ENCODE data around the gene VPS13A.

Gene VPS13A

DNA sequence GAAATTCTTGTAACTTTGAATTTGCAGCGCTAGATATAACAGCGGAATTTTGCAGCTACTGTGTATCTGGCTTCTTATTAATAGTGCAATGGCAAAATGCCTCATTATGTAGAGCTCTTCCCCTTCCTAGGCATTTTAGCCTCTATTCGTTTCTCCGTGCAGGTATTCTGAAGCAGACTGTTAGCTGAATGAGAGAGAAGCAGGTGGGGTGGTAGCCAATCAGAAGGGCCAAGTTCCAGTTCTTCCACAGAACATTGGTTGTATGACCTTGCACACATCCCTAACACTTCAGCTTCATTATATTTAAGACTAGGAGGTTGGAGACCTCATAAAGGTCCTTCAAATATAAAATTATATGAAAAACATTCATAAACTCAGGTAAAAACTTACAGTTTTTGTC lies 1.2 kb upstream of the VPS13A start:
- no peaks in the 10 kb centered on the region for H4K20me1 ChIP-seq (ENCODE audit: insufficient read depth, low read length)
- no peak overlapping the region for H2AFZ ChIP-seq (ENCODE audit: low read length)
- H3K27ac ChIP-seq (ENCODE audit: low read depth, low read length, poor library complexity, severe bottlenecking) = no peak overlapping the region
- H3K4me3 ChIP-seq (ENCODE audit: low read depth, low read length, poor library complexity, severe bottlenecking) = no peak overlapping the region
- no peaks in the 10 kb centered on the region for H3K27me3 ChIP-seq (ENCODE audit: insufficient read depth, low read length)
- TF ChIP-seq CTCF (IDR thresholded peaks at IDR 0.05; ENCODE audit: low read length) (no peak), EZH2 (IDR thresholded peaks at IDR 0.05; ENCODE audit: borderline replicate concordance, low read length) (no peak)
- H3K9me3 ChIP-seq (ENCODE audit: low read length) = no peaks in the 10 kb centered on the region
- H3K4me1 ChIP-seq (ENCODE audit: insufficient read depth, low read length, severe bottlenecking) = peaks cover 30% of the 10 kb centered on the region
- H3K9me2 ChIP-seq (ENCODE audit: low read depth, low read length) = no peaks in the 10 kb centered on the region
- no peaks in the 10 kb centered on the region for H3K36me3 ChIP-seq (ENCODE audit: insufficient read depth, low read length)
- peaks cover 31% of the 10 kb centered on the region for H3K79me2 ChIP-seq (ENCODE audit: insufficient read depth, low read length)
- H3F3A ChIP-seq (ENCODE audit: insufficient read depth, low read length) = peaks cover 6% of the 10 kb centered on the region; the same call in 1 of the 2 replicates
- no peak overlapping the region for H3K9ac ChIP-seq (ENCODE audit: low read length)
- H3K4me2 ChIP-seq (ENCODE audit: low read length) = no peak overlapping the region

DNA sequence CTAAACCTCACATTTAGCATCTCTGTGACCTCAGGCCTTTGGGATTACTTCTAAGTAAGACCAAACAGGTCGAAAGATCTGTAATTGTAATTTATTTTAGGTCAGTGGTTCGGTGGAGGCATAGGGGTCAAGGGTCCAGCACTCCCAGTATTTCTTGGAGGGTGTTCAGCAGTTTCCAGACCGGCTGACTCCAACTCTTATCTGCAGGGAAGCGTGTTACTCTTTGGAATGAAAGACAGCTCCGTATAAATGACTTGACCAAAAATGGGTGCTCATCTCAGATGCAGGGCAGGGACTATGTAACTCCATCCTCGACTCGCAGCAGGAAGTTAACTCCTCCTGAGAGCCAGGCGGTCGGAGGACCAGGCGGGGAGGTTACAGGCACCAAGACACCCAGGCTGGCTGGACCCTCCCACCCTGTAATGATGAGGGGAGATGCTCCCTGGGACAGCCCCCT lies 620 bp upstream of the VPS13A start:
- peak overlapping the region; percentile 27; the same call in 1 of the 2 replicates for H3K9ac ChIP-seq (ENCODE audit: low read length)
- no peaks in the 10 kb centered on the region for H3K27me3 ChIP-seq (ENCODE audit: insufficient read depth, low read length)
- no peaks in the 10 kb centered on the region for H3K36me3 ChIP-seq (ENCODE audit: insufficient read depth, low read length)
- H3K9me3 ChIP-seq (ENCODE audit: low read length) = no peaks in the 10 kb centered on the region
- peak overlapping the region; percentile 72; the same call in 1 of the 2 replicates for H2AFZ ChIP-seq (ENCODE audit: low read length)
- H4K20me1 ChIP-seq (ENCODE audit: insufficient read depth, low read length) = no peaks in the 10 kb centered on the region
- H3K4me2 ChIP-seq (ENCODE audit: low read length) = peak overlapping the region; percentile 98
- TF ChIP-seq CTCF (IDR thresholded peaks at IDR 0.05; ENCODE audit: low read length) (no peak), EZH2 (IDR thresholded peaks at IDR 0.05; ENCODE audit: borderline replicate concordance, low read length) (no peak)
- H3K4me3 ChIP-seq (ENCODE audit: low read depth, low read length, poor library complexity, severe bottlenecking) = peak overlapping the region; percentile 76
- peaks cover 30% of the 10 kb centered on the region for H3K4me1 ChIP-seq (ENCODE audit: insufficient read depth, low read length, severe bottlenecking)
- no peaks in the 10 kb centered on the region for H3K9me2 ChIP-seq (ENCODE audit: low read depth, low read length)
- H3K27ac ChIP-seq (ENCODE audit: low read depth, low read length, poor library complexity, severe bottlenecking) = no peak overlapping the region
- H3F3A ChIP-seq (ENCODE audit: insufficient read depth, low read length) = peaks cover 6% of the 10 kb centered on the region; the same call in 1 of the 2 replicates
- H3K79me2 ChIP-seq (ENCODE audit: insufficient read depth, low read length) = peaks cover 37% of the 10 kb centered on the region

- Histone ChIP-seq H3K4me3 (ENCODE audit: low read depth, low read length, poor library complexity, severe bottlenecking) (peak overlapping the region; percentile 76), H2AFZ (ENCODE audit: low read length) (no peak overlapping the region), H3K4me2 (ENCODE audit: low read length) (peak overlapping the region; percentile 98), H3F3A (ENCODE audit: insufficient read depth, low read length) (peaks cover 6% of the 10 kb centered on the region; the same call in 1 of the 2 replicates), H3K79me2 (ENCODE audit: insufficient read depth, low read length) (peaks cover 50% of the 10 kb centered on the region), H3K4me1 (ENCODE audit: insufficient read depth, low read length, severe bottlenecking) (peaks cover 30% of the 10 kb centered on the region), H3K27me3 (ENCODE audit: insufficient read depth, low read length) (no peaks in the 10 kb centered on the region), H4K20me1 (ENCODE audit: insufficient read depth, low read length) (no peaks in the 10 kb centered on the region), H3K27ac (ENCODE audit: low read depth, low read length, poor library complexity, severe bottlenecking) (peak overlapping the region; percentile 67), H3K9me3 (ENCODE audit: low read length) (no peaks in the 10 kb centered on the region), H3K9ac (ENCODE audit: low read length) (peak overlapping the region; percentile 79), H3K9me2 (ENCODE audit: low read depth, low read length) (no peaks in the 10 kb centered on the region), H3K36me3 (ENCODE audit: insufficient read depth, low read length) (no peaks in the 10 kb centered on the region)
- no peak for TF ChIP-seq EZH2 (IDR thresholded peaks at IDR 0.05; ENCODE audit: borderline replicate concordance, low read length)
- no peak for TF ChIP-seq CTCF (IDR thresholded peaks at IDR 0.05; ENCODE audit: low read length)
Observed at GRCh38 chr9:77177894-77178794, 810 bp downstream of the VPS13A start.

All from OCI-LY1 (cell line).